ENCODE measurements around the gene CCM2L. TPM values are rescaled to one million over a fixed set of nuclear protein-coding genes. Genes with fewer than 3 reads are reported as not detected.

CCM2L gene
- total and polyA plus RNA-seq, 2 of the 8 experiments (the other 6 are each of a cell fraction or from before 2014, with no cell fraction given) = 5.5 to 15.8 TPM

DNA sequence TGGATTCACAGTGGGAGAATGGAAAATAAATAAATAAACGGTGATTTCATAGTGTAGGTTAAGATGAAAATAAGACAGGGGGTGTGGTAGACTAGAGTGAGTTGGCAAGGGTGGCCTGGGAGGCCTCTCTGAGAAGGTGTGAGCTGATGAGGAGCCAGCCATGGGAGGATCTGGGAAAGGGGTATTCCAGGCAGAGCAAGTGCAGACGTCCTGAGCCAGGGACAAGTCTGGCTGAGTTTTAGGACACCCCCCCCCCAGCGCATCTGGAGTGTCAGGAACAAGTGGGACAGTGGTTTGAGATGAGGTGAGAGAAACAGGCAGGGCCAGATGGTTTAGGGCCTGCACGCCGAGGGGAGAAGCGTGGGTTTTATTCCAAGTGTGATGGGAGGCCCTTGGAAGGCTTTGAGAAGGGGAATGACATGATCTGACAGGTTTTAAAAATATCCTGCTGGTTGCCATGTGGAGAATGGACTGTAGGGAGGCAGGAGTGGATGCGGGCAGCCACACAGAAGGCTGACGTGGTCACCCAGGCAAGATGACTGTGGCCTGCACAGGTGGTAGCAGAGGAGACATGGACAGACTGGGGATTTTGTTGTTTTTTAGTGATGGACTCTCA is 21.1 kb upstream of the CCM2L start:
- no peak overlapping the region for H3K4me2 ChIP-seq (ENCODE audit: insufficient read depth in 1 of 2, low read depth in 2 of 2, low read length in 2 of 2)
- no peak for FAIRE-seq
- POLR2A ChIA-PET (ENCODE audit: partially characterized antibody) = interaction anchor here (1.0 kb wide), 1 partner anchor 14 kb away, joined by 3 read pairs; no protein-coding TSS in a partner anchor
- TF ChIP-seq TBP (IDR thresholded peaks at IDR 0.05; ENCODE audit: low read depth, low read length) (no peak), SIRT6 (IDR thresholded peaks at IDR 0.05; ENCODE audit: low read length) (no peak), POLR2AphosphoS5 (IDR thresholded peaks at IDR 0.05; ENCODE audit: low read depth, low read length) (no peak), SIN3A (conservative IDR thresholded peaks at IDR 0.05 in 1 of 2, IDR thresholded peaks at IDR 0.05 in 1 of 2; ENCODE audit: low read depth in 1 of 2, low read length in 2 of 2) (no peak), BCL11A (IDR thresholded peaks at IDR 0.05; ENCODE audit: low read depth in 2 of 2, low read length in 2 of 2) (no peak), FOSL1 (IDR thresholded peaks at IDR 0.05; ENCODE audit: insufficient read depth, low read depth, low read length) (no peak), CREB1 (IDR thresholded peaks at IDR 0.05) (no peak), EP300 (IDR thresholded peaks at IDR 0.05; ENCODE audit: borderline replicate concordance in 1 of 2, low read depth in 2 of 2, low read length in 2 of 2) (no peak), CTBP2 (IDR thresholded peaks at IDR 0.05; ENCODE audit: borderline replicate concordance, insufficient read depth, insufficient read length, low read length) (no peak), HDAC2 (IDR thresholded peaks at IDR 0.05; ENCODE audit: borderline replicate concordance in 1 of 2, low read depth in 2 of 2, low read length in 2 of 2) (no peak), SP2 (IDR thresholded peaks at IDR 0.05; ENCODE audit: low read length) (no peak), POLR2A (IDR thresholded peaks at IDR 0.05; ENCODE audit: control extremely low read depth in 1 of 2, low read depth in 2 of 2, low read length in 2 of 2) (no peak)
- TF ChIP-seq, protein P1, sequence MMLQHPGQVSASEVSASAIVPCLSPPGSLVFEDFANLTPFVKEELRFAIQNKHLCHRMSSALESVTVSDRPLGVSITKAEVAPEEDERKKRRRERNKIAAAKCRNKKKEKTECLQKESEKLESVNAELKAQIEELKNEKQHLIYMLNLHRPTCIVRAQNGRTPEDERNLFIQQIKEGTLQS (IDR thresholded peaks at IDR 0.05; ENCODE audit: insufficient read depth, low read depth, low read length) = no peak

More for the DNA sequence above, 21.1 kb upstream of the CCM2L start:
- Histone ChIP-seq H3K4ac (replicated peaks; ENCODE audit: insufficient read length, low read depth, low read length) (no peak overlapping the region), H3K9me3 (ENCODE audit: insufficient read depth in 2 of 2, low read depth in 1 of 2, low read length in 1 of 2) (no peaks in the 10 kb centered on the region), H3K79me2 (ENCODE audit: control insufficient read depth in 1 of 2, insufficient read depth in 2 of 2, low read length in 2 of 2) (no peaks in the 10 kb centered on the region), H3K36me3 (ENCODE audit: control insufficient read depth in 2 of 4, insufficient read depth in 4 of 4, low read length in 3 of 4) (no peaks in the 10 kb centered on the region), H3K18ac (ENCODE audit: extremely low read depth, low read length) (no peak overlapping the region), H2AK5ac (ENCODE audit: low read depth, low read length) (no peak overlapping the region), H4K20me1 (replicated peaks in 1 of 2; ENCODE audit: control insufficient read depth in 1 of 2, insufficient read depth in 2 of 2, low read length in 2 of 2) (peaks cover 0 to 3% of the 10 kb centered on the region in 2 experiments), H3K23ac (ENCODE audit: insufficient read length) (no peak overlapping the region), H4K5ac (ENCODE audit: insufficient read length, low read depth, low read length) (no peak overlapping the region), H2AFZ (ENCODE audit: low read length) (no peak overlapping the region), H3K23me2 (ENCODE audit: low read depth, low read length) (peaks cover 4% of the 10 kb centered on the region; the same call in 1 of the 2 replicates), H3K27ac (ENCODE audit: low read depth, low read length) (no peak overlapping the region), H4K8ac (ENCODE audit: extremely low read depth, insufficient read depth, low read length) (no peak overlapping the region), H3K14ac (ENCODE audit: insufficient read length) (no peak overlapping the region), H3K27me3 (replicated peaks in 1 of 4; ENCODE audit: control insufficient read depth in 3 of 4, extremely low read depth in 1 of 4, insufficient read depth in 3 of 4, low read length in 3 of 4) (peaks cover 2 to 18% (median 13%) of the 10 kb centered on the region in 4 experiments), H2BK12ac (ENCODE audit: low read depth, low read length) (no peak overlapping the region), H2BK5ac (ENCODE audit: low read depth, low read length) (no peak overlapping the region), H2BK20ac (ENCODE audit: low read length) (no peak overlapping the region), H3K56ac (replicated peaks; ENCODE audit: insufficient read length, low read depth, low read length) (no peak overlapping the region), H3K4me1 (replicated peaks in 1 of 4; ENCODE audit: control insufficient read depth in 3 of 4, insufficient read depth in 4 of 4, low read length in 3 of 4) (peaks cover 0 to 3% (median 1%) of the 10 kb centered on the region in 4 experiments; a peak in 2 of 7 replicates), H2BK120ac (replicated peaks; ENCODE audit: low read depth, low read length) (no peak overlapping the region), H3K79me1 (ENCODE audit: low read depth, low read length) (no peaks in the 10 kb centered on the region), H3K9ac (replicated peaks in 1 of 4; ENCODE audit: extremely low read depth in 1 of 4, low read depth in 3 of 4, low read length in 3 of 4) (no peak overlapping the region; a peak in 2 of 7 replicates), H3K4me3 (ENCODE audit: extremely low read depth in 1 of 4, insufficient read depth in 2 of 4, low read depth in 3 of 4, low read length in 4 of 4) (no peak overlapping the region), H2BK15ac (ENCODE audit: low read length) (no peak overlapping the region), H4K91ac (replicated peaks; ENCODE audit: insufficient read length, low read length) (no peak overlapping the region)
- DNase-seq (ENCODE audit: low read depth in 1 of 2, low spot score in 2 of 2) = no peak
- CTCF ChIA-PET (ENCODE audit: partially characterized antibody) = interaction anchor here (1.4 to 1.9 kb wide), 2 partner anchors 12 to 37 kb away, joined by 4 read pairs; partner anchors contain the start of gene PDRG1
- WGBS, 2 experiments (ENCODE audit: extremely low coverage in 1 of 2, insufficient coverage in 1 of 2, insufficient read length in 1 of 2, insufficient replicate concordance in 2 of 2, low coverage in 1 of 2, low lambda C conversion rate in 2 of 2, missing lambda C conversion rate in 1 of 2) = 86 to 100% methylated on average over 1 to 8 of the region's 8 CpGs
